Stomach smooth muscle (tissue), 2 donors: Measurements from ENCODE around the gene HCK.

Experiments used
- H3K27ac ChIP-seq: one replicate; pipeline ENCODE4 v1.7.0; 2013; ENCODE audit warnings: mild to moderate bottlenecking, low read length, inconsistent platforms
- H3K27me3 ChIP-seq, 2 donors: one replicate each; pipeline ENCODE4 v1.7.0; 2013; ENCODE audit warnings: low read length in 2 of 2; ENCODE audit not compliant: insufficient read depth in 2 of 2, control insufficient read depth in 1 of 2
- H3K36me3 ChIP-seq, 2 donors: one replicate each; pipeline ENCODE4 v1.7.0; 2013; ENCODE audit warnings: low read length in 2 of 2; ENCODE audit not compliant: control insufficient read depth in 2 of 2, insufficient read depth in 2 of 2
- H3K4me1 ChIP-seq: one replicate; pipeline ENCODE4 v1.7.0; 2013; ENCODE audit warnings: low read length; ENCODE audit not compliant: control insufficient read depth, insufficient read depth
- H3K4me3 ChIP-seq, 2 donors: one replicate each; pipeline ENCODE4 v1.7.0; 2013; ENCODE audit warnings: low read length in 2 of 2
- H3K9ac ChIP-seq, 2 donors: one replicate each; pipeline ENCODE4 v1.7.0; 2013; ENCODE audit warnings: low read length in 2 of 2, mild to moderate bottlenecking in 1 of 2
- H3K9me3 ChIP-seq, 2 donors: one replicate each; pipeline ENCODE4 v1.7.0; 2013; ENCODE audit warnings: low read length in 2 of 2; ENCODE audit not compliant: control insufficient read depth in 2 of 2
- donor health status: healthy.
- donor health status: Pancreatic carcinoma.

The HCK gene

GRCh38 chr20:32144898-32145662 is 93.0 kb downstream of the HCK start:
- H3K27me3 ChIP-seq: no peaks in the 10 kb centered on the region
- H3K4me3 ChIP-seq: no peak overlapping the region
- H3K27ac ChIP-seq: no peak overlapping the region
- no peaks in the 10 kb centered on the region for H3K4me1 ChIP-seq
- H3K9me3 ChIP-seq: no peaks in the 10 kb centered on the region
- H3K36me3 ChIP-seq: peaks cover 64 to 71% of the 10 kb centered on the region in 2 donors
- no peak overlapping the region for H3K9ac ChIP-seq

GRCh38 chr20:32149566-32150170 is 97.6 kb downstream of the HCK start:
- Histone ChIP-seq H3K27me3 (no peaks in the 10 kb centered on the region), H3K9ac (no peak overlapping the region), H3K27ac (no peak overlapping the region), H3K36me3 (peaks cover 51 to 58% of the 10 kb centered on the region in 2 donors), H3K4me1 (no peaks in the 10 kb centered on the region), H3K4me3 (no peak overlapping the region), H3K9me3 (no peaks in the 10 kb centered on the region)

DNA sequence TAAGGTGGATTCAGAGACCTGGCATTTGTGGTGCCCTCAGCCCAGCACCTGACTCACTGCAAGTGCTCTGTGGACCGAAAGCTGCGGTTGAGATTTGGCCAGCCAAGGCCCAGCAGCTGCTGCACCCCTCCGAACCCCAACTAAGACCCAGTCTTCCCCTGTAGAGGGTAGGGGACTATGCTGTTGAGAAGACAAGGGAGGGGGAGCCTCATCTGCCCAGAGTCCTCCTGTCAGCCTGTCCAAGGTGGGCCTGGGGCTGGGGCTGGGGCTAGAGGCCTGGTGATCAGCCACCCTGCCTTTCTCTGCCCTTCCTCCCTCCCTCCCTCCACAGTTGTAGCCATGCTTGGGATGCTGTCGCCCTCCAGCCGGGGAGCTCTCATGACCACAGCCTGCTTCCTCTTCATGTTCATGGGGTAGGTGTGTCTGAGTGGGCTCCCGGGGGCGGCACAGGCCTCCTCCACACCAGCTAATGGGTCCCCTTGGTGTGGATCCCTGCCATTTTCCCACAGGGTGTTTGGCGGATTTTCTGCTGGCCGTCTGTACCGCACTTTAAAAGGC is 98.3 kb downstream of the HCK start:
- Histone ChIP-seq H3K4me1 (peaks cover under 1% of the 10 kb centered on the region), H3K9ac (no peak overlapping the region), H3K4me3 (no peak overlapping the region), H3K27me3 (no peaks in the 10 kb centered on the region), H3K9me3 (no peaks in the 10 kb centered on the region), H3K27ac (no peak overlapping the region), H3K36me3 (peaks cover 47 to 58% of the 10 kb centered on the region in 2 donors)
